Dedifferentiated amniotic fluid mesenchymal stem cell (primary cell): ENCODE measurements around the gene NUMB.
"Not testable (repeated sequence)": the region's sequence is repeated elsewhere in the genome, so short reads cannot be mapped to it uniquely, and the experiment has no call there.

Experiments
- DNase-seq: peaks from one replicate; pipeline ENCODE4 v3.0.0-alpha.2; 2016; ENCODE audit errors: extremely low spot score

The NUMB gene

GRCh38 chr14:73465823-73466532, 7.6 kb upstream of the NUMB start:
- no peak for DNase-seq

GRCh38 chr14:73463411-73463810, 5.1 kb upstream of the NUMB start:
- DNase-seq = peak; percentile 81

GRCh38 chr14:73462815-73463214, 4.5 kb upstream of the NUMB start:
- peak; percentile 26 for DNase-seq

DNA sequence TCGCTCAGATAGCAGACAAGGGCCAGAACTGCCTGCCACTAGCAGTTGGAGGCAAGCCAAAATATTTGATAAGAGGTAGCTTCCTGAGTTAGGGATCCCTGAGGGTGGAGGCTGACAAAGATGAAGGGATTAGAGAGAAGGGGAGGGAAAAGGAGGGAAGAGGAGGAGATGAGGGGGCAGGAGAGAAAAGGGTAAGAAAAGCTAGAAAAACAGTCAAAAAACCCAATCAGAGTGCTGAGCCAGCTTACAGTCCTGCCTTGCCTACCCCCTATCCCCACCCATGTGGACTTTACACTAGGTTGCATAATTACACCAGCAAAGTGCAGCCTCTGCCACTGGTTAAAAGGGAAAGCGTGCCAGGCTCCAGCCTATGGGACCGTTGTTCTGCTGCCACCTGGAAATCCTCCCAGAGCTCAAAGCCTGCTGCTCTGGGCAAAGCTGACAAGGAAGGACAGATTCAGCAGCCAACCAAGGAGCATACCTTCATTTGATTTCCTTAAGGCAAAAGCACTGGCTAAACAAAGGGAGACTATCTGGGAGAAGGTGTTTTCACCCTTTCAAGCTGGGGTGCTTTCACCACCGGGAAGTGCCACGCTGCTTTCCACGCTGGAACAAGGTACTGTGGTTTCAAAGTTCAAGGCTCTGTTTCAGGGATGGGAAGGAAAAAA, 3.8 kb upstream of the NUMB start:
- peak; percentile 67 for DNase-seq

DNA sequence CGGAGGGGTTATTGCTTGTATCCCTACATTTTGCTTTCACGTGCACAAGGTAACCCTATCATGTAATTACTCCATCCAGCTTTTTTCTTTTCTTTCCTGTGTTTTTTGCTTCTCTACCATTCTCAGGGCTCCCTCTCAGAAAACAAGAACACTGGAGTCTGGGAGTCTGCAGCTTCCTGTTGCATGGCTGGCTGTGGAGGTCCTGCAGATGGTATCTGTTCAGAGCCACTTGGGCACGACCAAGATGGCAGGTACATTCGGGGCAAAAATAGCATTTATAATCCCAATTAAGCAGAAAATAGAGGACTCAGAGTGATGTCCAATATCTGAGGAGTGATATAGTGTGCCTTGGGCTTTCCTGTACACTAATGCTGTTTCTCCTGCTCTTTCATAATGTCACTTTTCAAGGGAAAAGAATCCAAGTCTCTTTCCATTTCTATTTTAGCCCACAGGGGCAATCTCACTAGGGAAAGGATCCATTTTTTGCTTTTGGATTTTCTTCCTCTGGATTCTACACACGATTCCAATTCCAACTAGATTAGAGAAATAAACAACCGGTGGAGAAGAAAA, 3.2 kb upstream of the NUMB start:
- no peak for DNase-seq

- peak; percentile 22 for DNase-seq
These were observed 2.4 kb upstream of the NUMB start for GRCh38 chr14:73460691-73461127.

- no peak for DNase-seq
These were observed 1.6 kb upstream of the NUMB start for GRCh38 chr14:73459959-73460358.

DNA sequence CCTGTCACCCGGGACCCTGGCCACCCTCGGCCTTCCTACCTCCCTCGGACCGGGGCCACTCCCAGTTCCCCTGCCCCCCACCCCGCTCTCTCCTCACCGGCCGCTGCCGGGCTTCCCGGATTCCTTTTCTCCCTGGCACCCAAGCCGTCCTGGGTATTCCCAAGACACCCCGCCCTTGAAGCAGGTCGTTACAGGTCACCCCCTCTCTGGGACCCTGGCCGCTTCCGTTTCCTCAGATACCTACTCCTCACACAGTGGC, 493 bp downstream of the NUMB start:
- DNase-seq = no peak

DNA sequence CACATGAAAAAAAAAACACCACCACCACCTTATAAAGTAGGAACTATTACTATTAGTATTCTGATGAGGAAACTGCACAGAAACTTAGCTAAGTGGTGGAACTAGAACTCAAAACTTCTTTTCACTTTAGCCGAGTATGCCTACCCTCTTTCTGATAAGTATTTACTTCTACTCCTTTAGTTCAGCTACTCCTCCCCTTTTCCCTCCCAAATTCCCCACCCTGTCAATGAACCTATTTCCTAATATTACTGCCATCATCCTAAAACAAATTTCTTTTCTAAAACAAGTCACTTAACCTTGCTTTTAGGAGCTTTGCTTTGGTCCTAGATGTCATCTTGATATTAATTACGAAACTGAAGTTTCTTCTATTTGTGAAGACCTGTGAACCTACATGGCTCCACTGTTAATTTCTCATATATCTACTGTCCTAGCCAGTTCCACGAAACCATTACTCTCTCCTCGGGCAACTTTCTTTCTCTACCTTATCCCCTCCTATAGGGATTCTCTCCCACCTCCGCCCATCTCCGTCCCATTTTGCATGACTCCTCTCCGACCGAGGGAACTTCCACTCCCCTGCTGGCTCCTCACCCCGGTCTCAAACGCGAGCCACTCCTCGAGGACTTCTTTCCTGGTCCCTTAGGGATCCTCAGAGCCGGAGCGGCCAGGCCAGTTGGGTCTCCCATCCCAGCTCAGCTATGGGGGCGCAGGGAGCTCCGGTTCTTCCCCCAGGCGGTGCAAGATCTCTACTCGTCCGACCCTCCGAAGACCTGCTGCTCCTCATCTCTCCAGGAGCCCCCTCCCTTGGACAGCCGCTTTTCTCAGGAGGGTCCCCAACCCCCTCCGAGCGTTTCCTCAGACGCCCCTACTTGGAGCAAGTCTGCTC, 1.1 kb downstream of the NUMB start:
- peak; percentile 40 for DNase-seq

- no peak for DNase-seq
These were observed 3.1 kb downstream of the NUMB start for GRCh38 chr14:73455294-73455693.

DNA sequence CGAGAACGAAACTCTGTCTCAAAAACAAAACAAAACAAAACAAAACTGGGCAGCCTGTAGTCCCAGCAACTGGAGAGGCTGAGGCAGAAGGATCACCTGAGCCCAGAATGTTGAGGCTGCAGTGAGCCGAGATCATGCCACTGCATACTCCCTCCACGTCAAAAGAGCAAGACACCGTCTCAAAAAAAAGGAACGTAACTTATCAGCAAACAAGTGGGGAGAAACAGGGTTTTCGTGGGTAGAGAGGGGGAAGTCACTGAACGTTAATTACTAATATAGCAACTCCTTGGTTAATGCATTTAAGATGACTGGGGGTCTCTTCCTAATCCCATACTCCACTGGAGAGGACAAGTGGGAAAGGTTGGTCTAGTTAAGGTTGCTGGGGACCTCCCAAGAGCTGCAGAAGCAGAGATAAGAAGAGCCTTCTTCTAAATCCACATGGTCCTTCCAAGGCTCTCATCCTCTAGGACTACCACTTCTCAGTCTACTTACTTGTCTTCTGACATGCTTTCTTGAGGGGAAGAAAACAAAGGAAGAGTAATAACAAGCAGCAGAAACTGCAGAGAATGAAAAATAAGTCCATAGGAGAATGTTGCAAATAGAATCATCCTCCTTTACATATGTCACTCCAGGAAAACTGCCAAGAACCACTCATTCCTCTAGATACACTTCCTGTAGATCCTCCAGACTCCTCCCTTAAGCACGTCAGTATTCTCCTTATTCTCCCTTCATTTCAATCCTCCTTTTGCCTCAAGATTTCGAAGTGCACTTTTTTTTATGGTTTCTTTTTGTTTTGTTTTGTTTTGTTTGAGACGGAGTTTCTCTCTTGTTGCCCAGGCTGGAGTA, 5.8 kb downstream of the NUMB start:
- DNase-seq = peak; percentile 79

- DNase-seq = no peak
These were observed 14.6 kb downstream of the NUMB start for GRCh38 chr14:73443758-73444157.

- DNase-seq = no peak
These were observed 17.1 kb downstream of the NUMB start for GRCh38 chr14:73441286-73441685.

GRCh38 chr14:73438993-73439392, 19.4 kb downstream of the NUMB start:
- no peak for DNase-seq

GRCh38 chr14:73437206-73437605, 21.1 kb downstream of the NUMB start:
- DNase-seq = no peak

DNA sequence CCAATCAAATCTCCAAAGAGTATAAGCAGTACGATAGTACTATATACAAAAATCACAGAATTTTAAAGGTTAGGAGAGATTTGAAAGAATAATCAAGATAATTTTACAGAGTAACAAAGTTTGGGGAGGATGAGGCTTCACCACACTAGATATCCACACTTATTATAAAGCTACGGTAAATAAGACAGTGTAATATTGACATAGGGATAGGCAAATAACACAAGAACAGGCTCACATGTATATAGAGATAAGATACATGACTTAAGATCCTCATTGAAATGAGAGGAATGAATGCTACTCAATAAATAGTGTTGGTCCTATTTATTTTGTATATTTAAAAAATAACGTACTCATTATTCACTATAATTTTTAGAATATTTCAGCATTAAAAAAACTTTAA, 26.2 kb downstream of the NUMB start:
- DNase-seq = no peak

GRCh38 chr14:73428353-73428824, 30.0 kb downstream of the NUMB start:
- DNase-seq = no peak

DNA sequence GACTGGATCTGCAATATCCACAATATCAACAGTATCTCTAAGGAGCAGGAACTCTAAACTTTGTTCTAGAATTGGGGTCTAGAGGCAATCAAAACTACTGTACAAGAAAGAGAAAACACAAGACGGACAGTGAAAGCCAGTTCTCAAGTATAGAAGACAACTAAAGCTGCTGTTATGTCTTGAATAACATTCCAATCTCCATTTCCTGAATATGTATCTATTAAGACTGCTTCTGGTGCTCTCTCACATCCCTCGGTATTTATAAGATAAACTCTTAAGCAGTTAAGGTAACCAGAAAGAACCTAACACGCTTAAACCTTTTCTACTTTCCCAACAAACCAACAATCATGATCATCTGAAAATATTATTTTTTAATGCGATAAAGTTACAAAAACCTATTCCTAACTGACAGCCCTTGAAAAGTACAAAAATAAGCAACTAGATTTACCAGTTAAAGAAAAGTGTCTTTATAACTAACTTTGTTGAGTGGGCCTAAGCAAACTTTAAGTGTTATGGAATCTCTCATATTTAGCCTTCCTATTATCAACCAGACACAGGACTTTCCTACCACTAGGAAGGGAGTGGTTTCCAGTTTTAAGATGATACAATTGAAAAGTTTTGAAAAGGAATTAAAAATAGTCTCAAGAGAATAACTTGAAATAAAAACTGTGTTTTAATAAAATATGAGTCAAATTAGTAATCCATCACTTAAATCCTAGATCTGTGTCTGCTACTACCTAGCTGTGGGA, 30.7 kb downstream of the NUMB start:
- DNase-seq = no peak

- peak; percentile 69 for DNase-seq
These were observed 31.5 kb downstream of the NUMB start for GRCh38 chr14:73426877-73427276.

DNA sequence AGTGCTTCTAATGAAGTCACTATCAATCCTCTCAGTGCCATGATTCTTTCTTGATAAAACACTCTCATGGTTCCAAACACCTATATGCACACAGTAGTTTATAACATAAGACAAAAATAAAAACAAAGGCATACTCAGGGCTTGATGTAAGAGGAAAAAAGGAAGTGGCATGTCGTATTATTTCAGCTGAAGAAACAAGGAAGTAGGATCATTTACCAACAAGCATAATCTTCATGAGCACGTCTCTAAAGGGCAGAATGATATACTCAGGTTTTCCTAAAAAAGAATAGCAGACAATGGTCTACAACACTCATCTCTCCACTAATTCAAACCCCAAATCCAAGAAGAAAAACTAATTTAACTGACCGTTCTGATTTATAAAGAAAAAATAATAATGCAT, 33.9 kb downstream of the NUMB start:
- no peak for DNase-seq

- DNase-seq = not testable (repeated sequence)
These were observed 35.3 kb downstream of the NUMB start for GRCh38 chr14:73423092-73423491.
